CD1c-positive myeloid dendritic cell (primary cell): ENCODE data around the gene YIF1A.

Source experiments
- DNase-seq: peaks from one replicate; pipeline ENCODE4 v3.0.0-alpha.2; 2016; ENCODE audit errors: extremely low spot score

YIF1A gene

GRCh38 chr11:66243782-66244535 lies 45.0 kb downstream of the YIF1A start:
- DNase-seq, result no peak

DNA sequence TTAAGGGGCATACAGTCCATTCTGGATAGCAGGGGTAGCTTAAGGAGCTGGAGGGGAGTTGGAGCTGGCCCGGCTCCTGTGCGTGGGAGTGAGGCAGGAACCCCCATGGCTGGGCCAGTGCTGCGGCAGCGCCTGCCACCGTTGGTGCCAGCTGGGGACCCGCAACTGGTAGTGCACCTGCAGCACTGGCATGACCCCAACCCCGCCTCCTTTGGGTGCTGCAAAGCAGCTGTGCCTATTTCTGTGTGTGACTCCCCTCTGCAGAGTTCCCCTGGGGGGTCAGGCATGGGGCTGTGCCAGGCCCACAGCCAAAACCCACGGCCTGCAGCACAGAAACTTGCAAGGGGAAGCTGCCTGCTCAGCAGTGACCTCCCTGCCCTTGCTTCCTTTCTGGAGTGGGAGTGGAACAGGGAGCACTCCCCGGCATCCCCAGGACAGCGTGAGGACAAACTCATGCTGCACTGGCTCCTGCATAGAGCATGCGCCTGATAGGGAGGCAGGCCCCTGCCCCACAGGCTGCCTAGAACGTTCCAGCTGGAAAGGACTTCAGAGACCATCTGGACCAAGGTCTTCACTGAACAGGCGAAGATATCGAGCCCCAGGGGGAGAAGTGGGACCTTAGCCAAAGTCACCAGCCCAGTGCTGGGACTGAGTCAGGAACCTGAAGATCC lies 46.7 kb downstream of the YIF1A start:
- no peak for DNase-seq

GRCh38 chr11:66240781-66241136 lies 48.2 kb downstream of the YIF1A start:
- no peak for DNase-seq

GRCh38 chr11:66239998-66240780 lies 48.8 kb downstream of the YIF1A start:
- no peak for DNase-seq

GRCh38 chr11:66239511-66239910 lies 49.4 kb downstream of the YIF1A start:
- DNase-seq, result no peak

- no peak for DNase-seq
Measured at GRCh38 chr11:66238786-66239413, 50.0 kb downstream of the YIF1A start.

- DNase-seq, result no peak
Measured at GRCh38 chr11:66237867-66238266, 51.1 kb downstream of the YIF1A start.

- DNase-seq, result no peak
Measured at GRCh38 chr11:66235141-66235540, 53.8 kb downstream of the YIF1A start.
